ENCODE data around the gene SLC8A3.

- TF ChIP-seq CTCF (IDR thresholded peaks at IDR 0.05): no peak
- TF ChIP-seq POLR2A (IDR thresholded peaks at IDR 0.05): no peak
These were observed 131.1 kb downstream of the SLC8A3 start for GRCh38 chr14:70057519-70058136.

All from uterus (tissue), 2 donors.